ENCODE results near the gene SLC1A3.
"Not testable (repeated sequence)": the region's sequence is repeated elsewhere in the genome, so short reads cannot be mapped to it uniquely, and the experiment has no call there.

SLC1A3 gene

GRCh38 chr5:36630201-36631145, 24.1 kb downstream of the SLC1A3 start:
- DNase-seq (ENCODE audit: low read depth, low spot score): no peak

- no peak for DNase-seq (ENCODE audit: low read depth, low spot score)
Observed at GRCh38 chr5:36631154-36631553, 24.7 kb downstream of the SLC1A3 start.

GRCh38 chr5:36631620-36632362, 25.4 kb downstream of the SLC1A3 start:
- DNase-seq (ENCODE audit: low read depth, low spot score): no peak

- no peak for DNase-seq (ENCODE audit: low read depth, low spot score)
Observed at GRCh38 chr5:36632363-36632664, 25.9 kb downstream of the SLC1A3 start.

- no peak for DNase-seq (ENCODE audit: low read depth, low spot score)
Observed at GRCh38 chr5:36635721-36636390, 29.4 kb downstream of the SLC1A3 start.

- DNase-seq (ENCODE audit: low read depth, low spot score): no peak
Observed at GRCh38 chr5:36637101-36637500, 30.7 kb downstream of the SLC1A3 start.

GRCh38 chr5:36637516-36637915, 31.1 kb downstream of the SLC1A3 start:
- no peak for DNase-seq (ENCODE audit: low read depth, low spot score)

GRCh38 chr5:36638056-36638455, 31.6 kb downstream of the SLC1A3 start:
- DNase-seq (ENCODE audit: low read depth, low spot score): no peak

- DNase-seq (ENCODE audit: low read depth, low spot score): no peak
Observed at GRCh38 chr5:36640949-36641348, 34.5 kb downstream of the SLC1A3 start.

GRCh38 chr5:36641431-36641830, 35.0 kb downstream of the SLC1A3 start:
- DNase-seq (ENCODE audit: low read depth, low spot score): no peak

- DNase-seq (ENCODE audit: low read depth, low spot score): no peak
Observed at GRCh38 chr5:36642089-36642488, 35.7 kb downstream of the SLC1A3 start.

- DNase-seq (ENCODE audit: low read depth, low spot score): no peak
Observed at GRCh38 chr5:36643162-36643561, 36.8 kb downstream of the SLC1A3 start.

GRCh38 chr5:36643841-36644240, 37.4 kb downstream of the SLC1A3 start:
- not testable (repeated sequence) for DNase-seq (ENCODE audit: low read depth, low spot score)

- DNase-seq (ENCODE audit: low read depth, low spot score): no peak
Observed at GRCh38 chr5:36644727-36645126, 38.3 kb downstream of the SLC1A3 start.

- no peak for DNase-seq (ENCODE audit: low read depth, low spot score)
Observed at GRCh38 chr5:36646100-36646499, 39.7 kb downstream of the SLC1A3 start.

- DNase-seq (ENCODE audit: low read depth, low spot score): no peak
Observed at GRCh38 chr5:36646507-36647023, 40.2 kb downstream of the SLC1A3 start.

- DNase-seq (ENCODE audit: low read depth, low spot score): no peak
Observed at GRCh38 chr5:36647046-36647445, 40.6 kb downstream of the SLC1A3 start.

- DNase-seq (ENCODE audit: low read depth, low spot score): no peak
Observed at GRCh38 chr5:36648426-36648825, 42.0 kb downstream of the SLC1A3 start.

GRCh38 chr5:36651761-36652685, 45.6 kb downstream of the SLC1A3 start:
- DNase-seq (ENCODE audit: low read depth, low spot score): no peak

GRCh38 chr5:36653044-36653705, 46.8 kb downstream of the SLC1A3 start:
- no peak for DNase-seq (ENCODE audit: low read depth, low spot score)

All from activated naive CD8-positive, alpha-beta T cell treated with anti-CD3 and anti-CD28 coated beads, Interleukin-2, amount 50 U/mL, for 16 hours (primary cell).